BLaER1 (cell line): ENCODE results near the gene RXFP3.

Experiments used
- H3K27ac ChIP-seq: shearing (Covaris generic); formaldehyde crosslinking; 2 replicates; pipeline ENCODE4 v1.8.1; 2022
- H3K27me3 ChIP-seq: shearing (Covaris generic); formaldehyde crosslinking; 2 replicates; pipeline ENCODE4 v1.8.1; 2022
- H3K36me3 ChIP-seq: shearing (Covaris generic); formaldehyde crosslinking; 2 replicates; pipeline ENCODE4 v1.8.1; 2022
- H3K4me1 ChIP-seq: shearing (Covaris generic); formaldehyde crosslinking; 2 replicates; pipeline ENCODE4 v1.8.1; 2022
- H3K4me2 ChIP-seq: shearing (Covaris generic); formaldehyde crosslinking; 2 replicates; pipeline ENCODE4 v1.8.1; 2022
- H3K4me3 ChIP-seq: shearing (Covaris generic); formaldehyde crosslinking; 2 replicates; pipeline ENCODE4 v1.8.1; 2022
- H3K9ac ChIP-seq: shearing (Covaris generic); formaldehyde crosslinking; 2 replicates; pipeline ENCODE4 v1.8.1; 2022
- H3K9me3 ChIP-seq: shearing (Covaris generic); formaldehyde crosslinking; 2 replicates; pipeline ENCODE4 v1.8.1; 2022
- H4K20me1 ChIP-seq: shearing (Covaris generic); formaldehyde crosslinking; 2 replicates; pipeline ENCODE4 v1.8.1; 2022
- Cebpa-rat ChIP-seq: shearing (Covaris generic); IDR thresholded peaks from 2 replicates; pipeline ENCODE4 v1.8.1; 2022

RXFP3 gene

GRCh38 chr5:33936381-33937016 lies at the start of gene RXFP3:
Gene RXFP3 (plus strand): TSS chr5:33936386. CDS start chr5:33936741, 355 bp downstream.
- no peak within 1 kb of the TSS for H3K9ac ChIP-seq
- H3K4me3 ChIP-seq = no peak within 1 kb of the TSS
- no peak within 1 kb of the TSS for H3K4me2 ChIP-seq

GRCh38 chr5:33887268-33887667 lies 48.9 kb upstream of the RXFP3 start:
- Histone ChIP-seq H3K36me3 (no peaks in the 10 kb centered on the region), H3K4me2 (no peak overlapping the region), H3K9me3 (peaks cover 7% of the 10 kb centered on the region), H3K9ac (no peak overlapping the region), H3K4me1 (no peaks in the 10 kb centered on the region), H4K20me1 (no peaks in the 10 kb centered on the region), H3K4me3 (no peak overlapping the region), H3K27me3 (peaks cover 21% of the 10 kb centered on the region), H3K27ac (no peak overlapping the region)
- TF ChIP-seq Cebpa-rat = no peak

More at GRCh38 chr5:33936381-33937016, at the start of gene RXFP3:
- no peaks in the 10 kb centered on the region for H3K36me3 ChIP-seq
- peaks cover 30% of the 10 kb centered on the region for H3K9me3 ChIP-seq
- H3K4me1 ChIP-seq = no peaks in the 10 kb centered on the region
- TF ChIP-seq Cebpa-rat = no peak
- H4K20me1 ChIP-seq = no peaks in the 10 kb centered on the region
- no peak within 1 kb of the TSS for H3K27ac ChIP-seq
- peaks cover 15% of the 10 kb centered on the region for H3K27me3 ChIP-seq

GRCh38 chr5:33888587-33888986 lies 47.6 kb upstream of the RXFP3 start:
- H3K27me3 ChIP-seq = peaks cover 34% of the 10 kb centered on the region
- TF ChIP-seq Cebpa-rat = no peak
- H3K36me3 ChIP-seq = no peaks in the 10 kb centered on the region
- H3K27ac ChIP-seq = no peak overlapping the region
- H3K4me3 ChIP-seq = no peak overlapping the region
- peaks cover 21% of the 10 kb centered on the region for H3K9me3 ChIP-seq
- no peaks in the 10 kb centered on the region for H4K20me1 ChIP-seq
- H3K4me1 ChIP-seq = no peaks in the 10 kb centered on the region
- H3K4me2 ChIP-seq = no peak overlapping the region
- no peak overlapping the region for H3K9ac ChIP-seq

GRCh38 chr5:33890131-33891032 lies 45.8 kb upstream of the RXFP3 start:
- no peak overlapping the region for H3K4me2 ChIP-seq
- H3K27ac ChIP-seq = no peak overlapping the region
- peaks cover 37% of the 10 kb centered on the region for H3K27me3 ChIP-seq
- no peak for TF ChIP-seq Cebpa-rat
- H3K4me1 ChIP-seq = no peaks in the 10 kb centered on the region
- H3K9ac ChIP-seq = no peak overlapping the region
- peaks cover 24% of the 10 kb centered on the region for H3K9me3 ChIP-seq
- H4K20me1 ChIP-seq = no peaks in the 10 kb centered on the region
- H3K4me3 ChIP-seq = no peak overlapping the region
- no peaks in the 10 kb centered on the region for H3K36me3 ChIP-seq

GRCh38 chr5:33891446-33891787 lies 44.8 kb upstream of the RXFP3 start:
- H3K9me3 ChIP-seq = peaks cover 24% of the 10 kb centered on the region
- no peak overlapping the region for H3K4me2 ChIP-seq
- TF ChIP-seq Cebpa-rat = no peak
- H3K9ac ChIP-seq = no peak overlapping the region
- H3K36me3 ChIP-seq = no peaks in the 10 kb centered on the region
- no peaks in the 10 kb centered on the region for H3K4me1 ChIP-seq
- no peaks in the 10 kb centered on the region for H4K20me1 ChIP-seq
- no peak overlapping the region for H3K4me3 ChIP-seq
- H3K27me3 ChIP-seq = peaks cover 37% of the 10 kb centered on the region
- H3K27ac ChIP-seq = no peak overlapping the region

GRCh38 chr5:33891788-33892619 lies 44.2 kb upstream of the RXFP3 start, which contains the start of gene ADAMTS12:
Gene ADAMTS12 (minus strand): TSS chr5:33891990. CDS start chr5:33891856, 134 bp downstream.
- Histone ChIP-seq H3K27me3 (peaks cover 37% of the 10 kb centered on the region), H3K9ac (no peak within 1 kb of the TSS), H3K36me3 (no peaks in the 10 kb centered on the region), H3K9me3 (peaks cover 24% of the 10 kb centered on the region), H3K4me1 (no peaks in the 10 kb centered on the region), H3K27ac (no peak within 1 kb of the TSS), H4K20me1 (no peaks in the 10 kb centered on the region), H3K4me3 (no peak within 1 kb of the TSS), H3K4me2 (no peak within 1 kb of the TSS)
- no peak for TF ChIP-seq Cebpa-rat

GRCh38 chr5:33892620-33893137 lies 43.5 kb upstream of the RXFP3 start:
- peaks cover 37% of the 10 kb centered on the region for H3K27me3 ChIP-seq
- no peaks in the 10 kb centered on the region for H3K36me3 ChIP-seq
- H3K4me2 ChIP-seq = no peak overlapping the region
- no peak overlapping the region for H3K9ac ChIP-seq
- no peaks in the 10 kb centered on the region for H3K4me1 ChIP-seq
- no peaks in the 10 kb centered on the region for H4K20me1 ChIP-seq
- H3K4me3 ChIP-seq = no peak overlapping the region
- no peak for TF ChIP-seq Cebpa-rat
- H3K9me3 ChIP-seq = peaks cover 24% of the 10 kb centered on the region
- no peak overlapping the region for H3K27ac ChIP-seq

GRCh38 chr5:33894566-33894965 lies 41.6 kb upstream of the RXFP3 start:
- TF ChIP-seq Cebpa-rat = no peak
- peaks cover 37% of the 10 kb centered on the region for H3K27me3 ChIP-seq
- H3K4me2 ChIP-seq = no peak overlapping the region
- H3K4me3 ChIP-seq = no peak overlapping the region
- no peak overlapping the region for H3K9ac ChIP-seq
- no peaks in the 10 kb centered on the region for H3K4me1 ChIP-seq
- H3K27ac ChIP-seq = no peak overlapping the region
- peaks cover 24% of the 10 kb centered on the region for H3K9me3 ChIP-seq
- H4K20me1 ChIP-seq = no peaks in the 10 kb centered on the region
- H3K36me3 ChIP-seq = no peaks in the 10 kb centered on the region

GRCh38 chr5:33901156-33901555 lies 35.0 kb upstream of the RXFP3 start:
- no peaks in the 10 kb centered on the region for H3K36me3 ChIP-seq
- H3K4me1 ChIP-seq = no peaks in the 10 kb centered on the region
- H3K9ac ChIP-seq = no peak overlapping the region
- no peaks in the 10 kb centered on the region for H4K20me1 ChIP-seq
- no peak overlapping the region for H3K27ac ChIP-seq
- H3K4me2 ChIP-seq = no peak overlapping the region
- TF ChIP-seq Cebpa-rat = no peak
- H3K27me3 ChIP-seq = no peaks in the 10 kb centered on the region
- no peak overlapping the region for H3K4me3 ChIP-seq
- H3K9me3 ChIP-seq = peaks cover 32% of the 10 kb centered on the region
